Neural cell (in vitro differentiated cells): Measurements from ENCODE around the gene MT1M. TPM values are rescaled to one million over a fixed set of nuclear protein-coding genes. Genes with fewer than 3 reads are reported as not detected.

Experiments used
- H2AFZ ChIP-seq: fragments of 200-600, 300-800 bp; sonication (generic), shearing (Covaris generic); 2 replicates; pipeline ENCODE4 v1.6.0; 2014; ENCODE audit warnings: low read depth, mild to moderate bottlenecking, antibody characterized with exemption, low read length, moderate library complexity
- H3F3A ChIP-seq: fragments of 200-600 bp; shearing (Covaris generic); 2 replicates; pipeline ENCODE4 v1.6.1; 2016; ENCODE audit warnings: mild to moderate bottlenecking, moderate library complexity, mixed read lengths, antibody characterized with exemption, low read length; ENCODE audit not compliant: insufficient read depth, poor library complexity, severe bottlenecking
- H3K27ac ChIP-seq: fragments of 200-600, 300-800 bp; sonication (generic), shearing (Covaris generic); 2 replicates; pipeline ENCODE4 v1.5.1; 2014; ENCODE audit warnings: mild to moderate bottlenecking, low read length, moderate library complexity
- H3K27me3 ChIP-seq: fragments of 300-800, 200-600 bp; sonication (generic), shearing (Covaris generic); 2 replicates; pipeline ENCODE4 v1.6.0; 2014; ENCODE audit warnings: mild to moderate bottlenecking, low read depth, low read length, moderate library complexity; ENCODE audit not compliant: insufficient read depth
- H3K36me3 ChIP-seq: fragments of 300-800, 200-600 bp; sonication (generic), shearing (Covaris generic); 2 replicates; pipeline ENCODE4 v1.5.1; 2014; ENCODE audit warnings: mild to moderate bottlenecking, antibody characterized with exemption, low read length, moderate library complexity; ENCODE audit not compliant: insufficient read depth
- H3K4me2 ChIP-seq: fragments of 300-800, 200-600 bp; sonication (generic), shearing (Covaris generic); 2 replicates; pipeline ENCODE4 v1.6.0; 2014; ENCODE audit warnings: mild to moderate bottlenecking, low read length
- H3K4me3 ChIP-seq: fragments of 300-800, 200-600 bp; sonication (generic), shearing (Covaris generic); 2 replicates; pipeline ENCODE4 v1.5.1; 2014; ENCODE audit warnings: mild to moderate bottlenecking, low read length, moderate library complexity
- H3K79me2 ChIP-seq: fragments of 200-600 bp; shearing (Covaris generic); replicated peaks from 2 replicates; pipeline ENCODE4 v1.6.0; 2014; ENCODE audit warnings: mild to moderate bottlenecking, low read length, moderate library complexity; ENCODE audit not compliant: insufficient read depth
- H3K9ac ChIP-seq: fragments of 300-800, 200-600 bp; sonication (generic), shearing (Covaris generic); 2 replicates; pipeline ENCODE4 v1.6.1; 2016; ENCODE audit warnings: mild to moderate bottlenecking, low read length, mixed read lengths
- H3K9me2 ChIP-seq: fragments of 200-600 bp; shearing (Covaris generic); 2 replicates; pipeline ENCODE4 v1.6.1; 2016; ENCODE audit warnings: mild to moderate bottlenecking, low read length, mixed read lengths; ENCODE audit not compliant: insufficient read depth
- H3K9me3 ChIP-seq: fragments of 200-600, 300-800 bp; sonication (generic), shearing (Covaris generic); 2 replicates; pipeline ENCODE4 v1.6.1; 2016; ENCODE audit warnings: mild to moderate bottlenecking, mixed run types, low read length, moderate library complexity, mixed read lengths
- H4K20me1 ChIP-seq: fragments of 200-600 bp; shearing (Covaris generic); 2 replicates; pipeline ENCODE4 v1.6.1; 2016; ENCODE audit warnings: mild to moderate bottlenecking, mixed run types; ENCODE audit not compliant: insufficient read depth
- CTCF ChIP-seq: fragments of 450-650 bp; IDR thresholded peaks from 2 replicates; pipeline ENCODE4 v1.5.1; 2014; ENCODE audit warnings: antibody characterized with exemption, mild to moderate bottlenecking, moderate library complexity; ENCODE audit not compliant: poor library complexity, severe bottlenecking
- EP300 ChIP-seq: fragments of 450-650 bp; conservative IDR thresholded peaks from 2 replicates; pipeline ENCODE4 v1.6.1; 2014; ENCODE audit warnings: antibody characterized with exemption, mild to moderate bottlenecking, moderate library complexity; ENCODE audit not compliant: poor library complexity, severe bottlenecking
- EZH2 ChIP-seq: fragments of 200-600, 300-800 bp; shearing (Covaris generic), sonication (generic); IDR thresholded peaks from 2 replicates; pipeline ENCODE4 v1.6.1; 2014; ENCODE audit warnings: antibody characterized with exemption, low read length, borderline replicate concordance, mild to moderate bottlenecking; ENCODE audit not compliant: insufficient read depth, poor library complexity, severe bottlenecking
- MXI1 ChIP-seq: fragments of 450-650 bp; conservative IDR thresholded peaks from 2 replicates; pipeline ENCODE4 v1.6.1; 2014; ENCODE audit warnings: antibody characterized with exemption, mild to moderate bottlenecking; ENCODE audit not compliant: poor library complexity, severe bottlenecking
- POLR2AphosphoS5 ChIP-seq: IDR thresholded peaks from 2 replicates; pipeline ENCODE4 v1.6.1; 2012
- RAD21 ChIP-seq: fragments of 450-650 bp; conservative IDR thresholded peaks from 2 replicates; pipeline ENCODE4 v1.6.1; 2014; ENCODE audit warnings: antibody characterized with exemption, mild to moderate bottlenecking, moderate library complexity
- REST ChIP-seq: IDR thresholded peaks from 2 replicates; pipeline ENCODE4 v1.6.1; 2012; ENCODE audit warnings: borderline replicate concordance
- SMC3 ChIP-seq: fragments of 450-650 bp; conservative IDR thresholded peaks from 2 replicates; pipeline ENCODE4 v1.6.1; 2014; ENCODE audit warnings: antibody characterized with exemption, mild to moderate bottlenecking, moderate library complexity; ENCODE audit not compliant: poor library complexity
- TAF1 ChIP-seq: IDR thresholded peaks from 2 replicates; pipeline ENCODE4 v1.6.1; 2012; ENCODE audit warnings: low read depth
- polyA plus RNA-seq: library from polyadenylated mRNA; depleted of rRNA; stranded (reverse); fragments of >200 nt; gene quantifications from 2 replicates; pipeline ENCODE4 v1.2.3, GENCODE V29; 2014

The MT1M gene
- polyA plus RNA-seq, 1 donor from 2014 or later, result not detected

- Histone ChIP-seq H3K27ac (no peak overlapping the region), H3K36me3 (no peaks in the 10 kb centered on the region), H2AFZ (no peak overlapping the region), H3K4me3 (no peak overlapping the region), H3K9me3 (no peaks in the 10 kb centered on the region), H3K79me2 (no peaks in the 10 kb centered on the region), H3K9me2 (no peaks in the 10 kb centered on the region), H3K4me2 (no peak overlapping the region), H3K9ac (no peak overlapping the region), H4K20me1 (no peaks in the 10 kb centered on the region), H3F3A (no peaks in the 10 kb centered on the region), H3K27me3 (peaks cover 34% of the 10 kb centered on the region)
- TF ChIP-seq SMC3, result no peak
- TF ChIP-seq EZH2, result no peak
- TF ChIP-seq TAF1, result no peak
- no peak for TF ChIP-seq CTCF
- TF ChIP-seq EP300, result no peak
- no peak for TF ChIP-seq REST
- no peak for TF ChIP-seq POLR2AphosphoS5
- TF ChIP-seq MXI1, result no peak
- no peak for TF ChIP-seq RAD21
Measured at GRCh38 chr16:56604966-56605365, 27.5 kb upstream of the MT1M start.

- Histone ChIP-seq H2AFZ (no peak overlapping the region), H3K4me2 (no peak overlapping the region), H3F3A (no peaks in the 10 kb centered on the region), H3K36me3 (no peaks in the 10 kb centered on the region), H4K20me1 (no peaks in the 10 kb centered on the region), H3K4me3 (no peak overlapping the region), H3K9me2 (no peaks in the 10 kb centered on the region), H3K27me3 (peaks cover 39% of the 10 kb centered on the region), H3K9me3 (no peaks in the 10 kb centered on the region), H3K79me2 (no peaks in the 10 kb centered on the region), H3K27ac (no peak overlapping the region), H3K9ac (no peak overlapping the region)
- no peak for TF ChIP-seq SMC3
- TF ChIP-seq RAD21, result no peak
- no peak for TF ChIP-seq EP300
- no peak for TF ChIP-seq POLR2AphosphoS5
Measured at GRCh38 chr16:56605475-56605874, 27.0 kb upstream of the MT1M start.

GRCh38 chr16:56606071-56606475, 26.4 kb upstream of the MT1M start:
- H2AFZ ChIP-seq, result no peak overlapping the region
- no peak overlapping the region for H3K27ac ChIP-seq
- no peak for TF ChIP-seq EZH2
- no peak for TF ChIP-seq RAD21
- no peak for TF ChIP-seq REST
- no peak for TF ChIP-seq TAF1
- no peak for TF ChIP-seq POLR2AphosphoS5
- TF ChIP-seq MXI1, result no peak
- no peak for TF ChIP-seq SMC3
- no peak for TF ChIP-seq CTCF
- no peak for TF ChIP-seq EP300
- H3K4me3 ChIP-seq, result no peak overlapping the region
- no peaks in the 10 kb centered on the region for H3K36me3 ChIP-seq
- H3K9ac ChIP-seq, result no peak overlapping the region
- H4K20me1 ChIP-seq, result no peaks in the 10 kb centered on the region
- no peak overlapping the region for H3K4me2 ChIP-seq
- H3K9me3 ChIP-seq, result no peaks in the 10 kb centered on the region
- no peaks in the 10 kb centered on the region for H3K79me2 ChIP-seq
- H3K27me3 ChIP-seq, result peaks cover 45% of the 10 kb centered on the region
- no peaks in the 10 kb centered on the region for H3K9me2 ChIP-seq
- H3F3A ChIP-seq, result no peaks in the 10 kb centered on the region
